HS-27A (cell line): ENCODE results near the gene KSR1.

Experiments used
- DNase-seq: peaks from one replicate; pipeline ENCODE4 v3.0.0-alpha.2; 2012; ENCODE audit warnings: low read depth, missing footprints

KSR1 gene

DNA sequence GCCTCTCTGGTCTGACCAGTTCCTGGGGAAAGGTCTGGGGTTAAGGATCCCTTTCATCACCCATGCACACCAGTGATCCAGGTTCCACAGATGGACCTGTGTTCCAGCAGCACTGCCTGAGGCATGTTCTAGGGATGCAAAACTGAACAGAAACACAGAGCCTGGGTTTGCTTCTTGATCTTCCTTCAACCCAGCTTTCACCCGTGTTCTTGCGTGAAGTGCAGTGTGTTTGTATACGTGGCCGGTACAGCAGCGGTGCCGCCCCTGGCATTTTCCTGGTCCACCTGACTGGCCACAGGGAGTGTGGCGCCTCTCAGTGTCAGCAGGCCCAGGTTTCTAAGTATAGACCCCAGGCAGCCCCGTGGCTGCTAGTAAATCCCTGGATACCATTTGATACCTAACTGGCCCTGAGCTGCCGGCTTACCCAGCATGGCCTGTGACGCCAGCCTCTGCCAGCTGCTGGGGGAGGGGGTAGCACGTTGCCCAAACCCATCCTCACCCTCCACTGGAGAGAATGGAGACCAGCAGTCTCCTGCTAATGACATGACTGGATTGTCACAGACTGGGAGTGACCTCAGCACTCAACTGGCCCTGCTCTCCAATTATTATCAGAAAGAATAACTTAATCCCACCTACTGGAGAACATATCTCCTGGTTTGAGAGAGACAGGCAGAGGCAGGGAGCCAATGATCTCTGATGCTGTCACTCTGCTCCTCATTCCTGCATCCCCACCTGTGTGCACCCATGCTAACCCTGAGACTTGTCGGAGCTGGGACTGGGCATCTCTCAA, 115.5 kb downstream of the KSR1 start:
- DNase-seq, result no peak

- no peak for DNase-seq
Observed at GRCh38 chr17:27572665-27573064, 116.4 kb downstream of the KSR1 start.

DNA sequence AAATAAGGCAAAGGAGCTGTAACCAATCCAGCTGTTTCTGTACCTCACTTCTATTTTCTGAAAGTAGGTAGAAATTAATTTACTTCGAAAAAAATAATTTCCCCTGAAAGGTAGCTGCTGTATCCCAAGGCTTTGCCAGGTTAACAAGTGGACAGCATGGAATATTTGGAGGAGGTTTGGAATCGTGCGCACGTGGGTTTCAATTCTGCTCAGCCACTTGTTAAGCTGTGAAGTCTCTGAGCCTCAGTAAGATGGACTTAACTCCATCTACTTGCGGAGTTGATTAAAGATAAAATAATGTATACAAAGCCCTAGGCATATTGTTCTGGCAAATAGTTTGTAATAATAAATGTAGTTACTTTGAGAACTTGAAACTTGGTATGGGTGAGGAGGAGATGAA, 117.3 kb downstream of the KSR1 start:
- no peak for DNase-seq

DNA sequence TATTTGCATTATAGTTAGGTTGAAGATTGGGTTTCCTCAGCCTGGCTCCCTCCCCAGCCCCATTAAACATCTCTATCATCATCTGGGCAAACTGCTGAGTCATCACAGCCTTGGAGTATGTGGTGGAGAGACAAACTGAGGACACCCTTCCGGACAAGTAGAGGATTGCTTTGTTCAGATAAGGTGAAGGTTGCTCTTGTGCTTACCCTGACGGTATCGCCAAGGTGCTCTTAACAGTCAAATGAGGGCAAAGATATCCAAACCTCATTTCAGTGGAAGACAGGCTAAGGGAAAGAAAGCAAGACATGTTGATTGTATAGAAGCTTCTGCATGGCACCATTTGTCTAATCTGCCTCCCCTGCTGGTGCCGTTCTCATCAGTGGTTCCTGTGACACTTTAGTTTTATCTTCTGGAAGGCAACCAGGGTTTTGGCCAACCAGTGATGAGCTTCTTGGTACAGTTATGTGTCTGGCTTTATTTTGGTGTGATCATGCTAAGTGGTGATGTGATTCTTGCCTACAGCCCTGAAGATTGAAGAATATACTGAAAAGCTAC, 117.8 kb downstream of the KSR1 start:
- no peak for DNase-seq

DNA sequence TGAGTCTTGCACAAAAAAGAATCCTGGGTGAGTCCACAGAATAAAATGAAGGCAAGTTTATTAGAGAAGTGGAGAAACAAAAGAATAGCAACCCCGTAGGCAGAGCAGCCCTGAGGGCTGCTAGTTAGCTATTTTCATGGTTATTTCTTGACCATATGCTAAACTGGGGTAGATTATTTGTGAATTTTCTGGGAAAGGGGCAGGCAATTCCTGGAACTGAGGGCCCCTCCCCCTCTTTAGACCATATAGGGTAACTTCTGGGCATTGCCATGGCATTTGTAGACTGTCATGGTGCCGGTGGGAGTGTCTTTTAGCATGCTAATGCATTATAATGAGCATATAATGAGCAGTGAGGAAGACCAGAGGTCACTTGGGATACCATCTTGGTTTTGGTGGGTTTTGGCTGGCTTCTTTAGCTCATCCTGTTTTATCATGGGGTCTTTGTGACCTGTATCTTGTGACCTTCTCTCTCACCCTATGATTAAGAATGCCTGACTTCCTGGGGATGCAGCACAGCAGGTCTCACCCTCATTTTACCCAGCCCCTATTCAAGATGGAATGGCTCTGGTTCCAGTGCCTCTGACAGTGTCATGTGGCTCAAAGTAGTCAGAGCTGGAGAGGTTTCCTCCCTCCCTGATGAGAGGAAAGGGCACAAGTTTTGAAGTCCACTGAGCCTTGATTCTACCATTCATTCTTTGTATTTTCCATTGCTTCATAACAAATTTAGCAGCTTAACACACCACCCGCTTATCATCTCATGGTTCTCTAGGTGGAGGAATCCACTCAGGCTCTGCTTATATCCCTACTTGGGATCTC, 119.1 kb downstream of the KSR1 start:
- no peak for DNase-seq

DNA sequence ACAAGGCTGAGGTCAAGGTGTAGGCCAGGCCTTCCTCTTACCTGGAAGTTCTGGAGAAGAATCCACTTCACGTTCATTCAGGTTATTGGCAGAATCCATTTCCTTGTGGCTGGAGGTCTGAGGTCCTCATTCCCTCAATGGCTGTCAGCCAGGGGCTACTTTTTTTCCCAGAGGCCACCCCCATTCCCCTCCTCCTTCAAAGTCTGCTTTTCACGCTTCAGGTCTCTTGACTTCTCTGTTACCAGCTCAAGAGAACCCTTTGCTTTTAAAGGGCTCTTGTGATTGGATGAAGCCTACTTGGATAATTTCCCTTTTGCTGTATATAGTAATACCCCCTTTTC, 119.6 kb downstream of the KSR1 start:
- DNase-seq, result no peak

DNA sequence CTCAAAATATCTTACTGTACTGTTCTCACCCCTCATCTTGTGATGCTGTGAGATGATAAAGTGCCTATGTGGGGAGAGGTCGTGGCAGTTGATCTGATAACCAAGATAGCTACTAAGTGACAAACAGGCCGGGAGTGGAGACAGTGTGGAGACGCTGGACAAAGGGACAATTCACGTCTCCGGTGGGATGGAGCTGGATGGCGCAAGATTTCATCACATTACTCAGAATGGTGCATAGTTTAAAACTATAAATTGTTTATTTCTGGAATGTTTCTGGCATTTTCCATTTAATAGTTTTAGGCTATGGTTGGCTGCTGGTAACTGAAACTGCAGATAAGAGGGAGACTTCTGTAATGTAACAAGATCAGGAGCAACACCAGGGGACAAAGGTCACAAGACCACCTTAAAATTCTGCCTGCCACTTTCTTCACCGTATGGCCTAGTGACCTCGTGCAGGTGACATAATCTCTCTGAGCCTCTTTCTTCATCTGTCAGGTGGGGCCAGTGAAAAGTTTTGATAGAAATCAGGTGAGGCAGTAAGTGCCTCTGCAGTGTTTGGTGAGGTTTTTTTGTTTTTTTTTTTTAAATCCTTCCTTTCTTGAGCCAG, 120.3 kb downstream of the KSR1 start:
- DNase-seq, result no peak

GRCh38 chr17:27577121-27577761, 121.0 kb downstream of the KSR1 start:
- DNase-seq, result no peak

DNA sequence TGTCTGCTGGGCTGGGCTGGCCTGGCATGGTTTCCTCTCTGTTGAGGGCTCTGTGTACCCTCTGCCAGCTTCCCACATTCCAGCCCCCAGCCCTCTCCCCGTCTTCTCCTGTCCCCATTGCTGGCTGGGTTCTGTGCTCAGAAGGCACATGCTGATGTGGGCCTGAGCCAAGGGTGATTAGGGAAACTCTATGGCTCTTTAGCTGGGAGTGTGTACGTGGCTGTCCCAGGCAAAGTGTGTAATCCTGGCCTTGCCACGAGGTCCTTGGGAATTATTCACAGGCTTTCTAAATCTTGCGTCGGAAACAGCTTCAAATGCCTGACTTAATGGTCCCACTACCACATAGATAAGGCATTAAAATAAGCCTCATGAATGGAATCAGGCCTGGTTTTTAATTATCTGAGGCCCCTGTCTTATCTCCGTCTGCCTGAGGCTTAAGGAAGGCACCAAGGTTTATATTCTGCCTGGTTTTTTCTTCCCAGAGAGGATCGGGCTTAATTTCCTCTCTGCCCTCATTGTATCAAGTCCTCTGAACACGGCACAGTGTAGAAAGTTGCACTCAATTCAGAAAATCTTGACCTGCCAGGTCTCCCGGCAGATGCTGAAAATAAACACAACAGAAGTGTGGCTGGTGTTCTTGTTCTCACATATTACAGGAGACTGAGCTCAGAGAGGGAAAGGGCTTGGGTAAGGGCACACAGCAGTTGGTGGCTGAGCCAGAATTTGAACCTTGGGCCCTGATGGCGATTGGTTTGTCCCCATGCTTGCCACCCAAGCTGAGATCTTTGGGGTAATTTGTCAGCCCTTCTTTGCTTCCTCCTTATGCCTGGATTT, 121.9 kb downstream of the KSR1 start:
- no peak for DNase-seq

DNA sequence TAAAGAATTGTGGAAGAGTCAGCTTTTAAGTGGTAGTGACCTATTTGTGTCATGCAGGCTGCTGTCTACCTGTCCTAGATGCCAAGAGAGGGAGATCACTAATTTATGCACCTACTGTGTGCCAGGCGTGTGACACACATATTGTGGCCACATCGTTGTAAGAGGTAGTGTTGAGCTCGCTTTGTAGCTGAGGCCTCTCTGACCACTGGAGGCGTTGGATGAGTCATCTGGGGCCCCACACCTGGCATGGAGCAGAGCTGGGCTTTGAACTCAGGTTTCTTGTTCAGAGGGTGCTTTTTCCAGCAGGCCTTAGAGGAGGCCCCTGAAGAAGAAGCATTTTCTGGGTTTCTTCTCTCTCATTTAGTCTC, 122.5 kb downstream of the KSR1 start:
- no peak for DNase-seq

DNA sequence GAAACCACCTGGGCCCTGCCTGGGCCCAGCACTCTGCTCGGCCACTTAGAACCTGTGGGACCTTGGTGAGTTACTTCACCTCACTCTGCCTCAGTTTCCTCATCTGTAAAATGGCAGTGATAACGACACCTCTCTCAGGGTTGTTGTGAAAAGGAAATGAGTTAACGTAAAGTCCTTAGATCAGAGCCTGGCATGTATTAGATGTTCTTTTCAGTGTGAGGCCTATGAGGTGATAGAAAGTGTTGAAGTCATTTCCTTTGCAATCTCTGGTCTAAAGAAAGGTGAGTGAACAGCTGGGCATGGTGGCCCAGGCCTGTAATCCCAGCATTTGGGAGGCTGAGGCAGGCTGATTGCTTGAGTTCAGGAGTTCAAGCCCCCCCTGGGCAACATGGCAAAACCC, 123.1 kb downstream of the KSR1 start:
- no peak for DNase-seq

GRCh38 chr17:27579897-27580321, 123.7 kb downstream of the KSR1 start:
- no peak for DNase-seq

- DNase-seq, result no peak
Observed at GRCh38 chr17:27581016-27581415, 124.8 kb downstream of the KSR1 start.

DNA sequence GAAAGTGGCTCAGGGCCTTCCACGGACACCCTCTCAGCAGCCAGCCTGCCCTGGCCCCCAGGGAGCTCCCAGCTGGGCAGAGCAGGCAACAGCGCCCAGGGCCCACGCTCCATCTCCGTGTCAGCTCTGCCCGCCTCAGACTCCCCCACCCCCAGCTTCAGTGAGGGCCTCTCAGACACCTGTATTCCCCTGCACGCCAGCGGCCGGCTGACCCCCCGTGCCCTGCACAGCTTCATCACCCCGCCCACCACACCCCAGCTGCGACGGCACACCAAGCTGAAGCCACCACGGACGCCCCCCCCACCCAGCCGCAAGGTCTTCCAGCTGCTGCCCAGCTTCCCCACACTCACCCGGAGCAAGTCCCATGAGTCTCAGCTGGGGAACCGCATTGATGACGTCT, 126.4 kb downstream of the KSR1 start:
- no peak for DNase-seq

DNA sequence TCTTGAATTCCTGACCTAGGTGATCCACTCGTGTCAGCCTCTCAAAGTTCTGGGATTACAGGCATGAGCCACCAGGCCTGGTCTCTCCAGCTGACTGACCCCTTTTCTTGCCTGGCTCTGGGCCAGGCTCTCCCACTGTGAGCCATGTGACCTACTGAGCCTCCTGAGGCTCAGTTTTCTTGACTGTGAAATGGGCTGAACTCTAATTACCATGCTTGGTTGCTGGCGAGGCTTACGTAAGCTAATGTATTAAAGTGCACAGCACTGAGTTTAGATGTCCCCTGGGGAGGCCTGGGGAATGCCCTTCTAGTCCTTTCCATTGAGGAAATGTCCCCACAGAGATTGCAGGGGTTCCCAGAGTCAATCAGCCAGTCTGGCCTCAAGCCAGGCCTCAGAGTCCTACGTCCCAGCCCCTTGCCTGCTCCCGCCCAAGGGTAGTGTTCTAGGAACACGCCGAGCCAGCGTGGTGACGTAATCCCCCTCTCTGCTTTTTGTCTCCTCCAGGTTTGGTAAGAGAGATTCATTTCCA, 129.0 kb downstream of the KSR1 start:
- no peak for DNase-seq

DNA sequence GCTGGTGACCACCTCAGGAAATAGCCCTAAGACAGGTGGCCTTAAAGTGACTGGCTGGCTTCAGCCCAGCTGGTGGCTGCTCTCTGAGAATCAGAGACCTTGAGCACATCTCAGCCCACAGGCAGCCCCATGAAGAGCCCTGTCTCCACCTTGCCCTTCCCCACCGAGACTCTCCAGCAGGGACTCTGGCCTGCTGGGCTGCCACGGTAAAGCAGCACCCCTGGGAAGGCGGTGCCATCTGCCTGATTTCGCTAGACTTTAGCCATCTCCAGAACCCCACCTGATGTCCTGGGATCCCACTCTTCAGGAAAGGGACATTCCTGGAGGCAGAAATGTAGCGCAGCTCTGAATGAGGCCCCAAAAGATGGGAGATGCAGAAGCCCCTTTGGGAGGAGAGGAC, 129.5 kb downstream of the KSR1 start:
- no peak for DNase-seq

DNA sequence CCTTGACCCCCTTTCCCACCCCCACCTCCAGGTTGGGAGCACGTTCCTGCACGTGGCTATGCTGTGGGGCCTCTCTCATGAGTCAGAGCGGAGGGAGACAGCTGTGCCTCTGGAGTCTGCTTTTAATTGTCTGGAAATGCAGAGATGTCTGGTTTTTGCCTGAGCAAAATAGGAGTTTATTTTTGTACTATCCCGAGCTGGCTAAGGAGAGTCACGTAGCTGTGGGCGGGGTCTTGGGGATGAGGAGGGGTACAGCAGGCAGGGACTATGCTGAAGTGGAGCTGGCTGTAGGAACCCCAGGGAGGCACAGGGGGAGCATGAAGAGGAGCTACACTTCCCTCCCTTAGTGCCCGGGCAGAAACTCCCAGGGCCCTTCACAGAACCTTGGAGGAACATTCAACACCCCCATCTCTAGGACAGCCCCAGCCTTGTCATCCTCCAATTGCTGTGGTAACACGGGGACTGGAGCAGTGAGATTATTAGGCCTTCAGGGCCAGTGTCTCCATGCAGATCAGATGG, 130.0 kb downstream of the KSR1 start:
- DNase-seq, result no peak

- DNase-seq, result no peak
Observed at GRCh38 chr17:27588354-27588753, 132.1 kb downstream of the KSR1 start.

GRCh38 chr17:27590864-27591263, 134.6 kb downstream of the KSR1 start:
- no peak for DNase-seq

- no peak for DNase-seq
Observed at GRCh38 chr17:27591986-27592385, 135.7 kb downstream of the KSR1 start.
